ENCODE measurements around the gene ATXN7.

Gene ATXN7

DNA sequence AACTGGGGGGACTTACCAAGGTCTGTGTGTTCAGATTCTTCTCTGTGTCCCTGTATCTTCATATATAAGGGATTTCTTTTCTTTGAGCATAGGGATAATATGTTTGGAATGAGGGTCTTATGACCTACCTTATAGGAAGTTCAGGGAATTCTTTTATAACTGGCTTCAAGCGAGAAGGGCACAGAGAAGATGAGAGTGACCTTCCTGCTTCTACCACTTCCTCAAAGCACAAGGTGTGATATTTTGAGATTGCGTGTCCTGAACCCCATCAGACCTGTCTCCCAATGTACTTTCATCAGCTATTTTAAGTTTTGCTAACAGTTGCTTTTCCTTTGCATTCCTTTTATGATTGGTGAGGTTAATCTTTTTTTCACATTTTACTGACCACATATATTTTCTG is 162.7 kb downstream of the ATXN7 start:
- TF ChIP-seq, protein P1, sequence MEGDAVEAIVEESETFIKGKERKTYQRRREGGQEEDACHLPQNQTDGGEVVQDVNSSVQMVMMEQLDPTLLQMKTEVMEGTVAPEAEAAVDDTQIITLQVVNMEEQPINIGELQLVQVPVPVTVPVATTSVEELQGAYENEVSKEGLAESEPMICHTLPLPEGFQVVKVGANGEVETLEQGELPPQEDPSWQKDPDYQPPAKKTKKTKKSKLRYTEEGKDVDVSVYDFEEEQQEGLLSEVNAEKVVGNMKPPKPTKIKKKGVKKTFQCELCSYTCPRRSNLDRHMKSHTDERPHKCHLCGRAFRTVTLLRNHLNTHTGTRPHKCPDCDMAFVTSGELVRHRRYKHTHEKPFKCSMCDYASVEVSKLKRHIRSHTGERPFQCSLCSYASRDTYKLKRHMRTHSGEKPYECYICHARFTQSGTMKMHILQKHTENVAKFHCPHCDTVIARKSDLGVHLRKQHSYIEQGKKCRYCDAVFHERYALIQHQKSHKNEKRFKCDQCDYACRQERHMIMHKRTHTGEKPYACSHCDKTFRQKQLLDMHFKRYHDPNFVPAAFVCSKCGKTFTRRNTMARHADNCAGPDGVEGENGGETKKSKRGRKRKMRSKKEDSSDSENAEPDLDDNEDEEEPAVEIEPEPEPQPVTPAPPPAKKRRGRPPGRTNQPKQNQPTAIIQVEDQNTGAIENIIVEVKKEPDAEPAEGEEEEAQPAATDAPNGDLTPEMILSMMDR (IDR thresholded peaks at IDR 0.05; ENCODE audit: insufficient read depth, low read length, missing control alignments): no peak
- no peak overlapping the region for H3K4me3 ChIP-seq (ENCODE audit: low read depth, low read length)
- no peak for DNase-seq (ENCODE audit: low read depth, low spot score)
- CTCF ChIA-PET: interaction anchor here (1.3 to 15.0 kb wide), 7 partner anchors 13 to 460 kb away, joined by 3 to 323 read pairs (median 12); partner anchors contain the start of gene PRICKLE2
- POLR2A ChIA-PET: no interaction called here

GRCh38 chr3:64027658-64028057 is 164.0 kb downstream of the ATXN7 start:
- POLR2A ChIA-PET: no interaction called here
- H3K4me3 ChIP-seq (ENCODE audit: low read depth, low read length): no peak overlapping the region
- DNase-seq (ENCODE audit: low read depth, low spot score): no peak
- TF ChIP-seq, protein P1 (IDR thresholded peaks at IDR 0.05; ENCODE audit: insufficient read depth, low read length, missing control alignments): no peak
- CTCF ChIA-PET: interaction anchor here (0.7 to 15.0 kb wide), 9 partner anchors 12 to 459 kb away, joined by 3 to 323 read pairs (median 5); no protein-coding TSS in a partner anchor

DNA sequence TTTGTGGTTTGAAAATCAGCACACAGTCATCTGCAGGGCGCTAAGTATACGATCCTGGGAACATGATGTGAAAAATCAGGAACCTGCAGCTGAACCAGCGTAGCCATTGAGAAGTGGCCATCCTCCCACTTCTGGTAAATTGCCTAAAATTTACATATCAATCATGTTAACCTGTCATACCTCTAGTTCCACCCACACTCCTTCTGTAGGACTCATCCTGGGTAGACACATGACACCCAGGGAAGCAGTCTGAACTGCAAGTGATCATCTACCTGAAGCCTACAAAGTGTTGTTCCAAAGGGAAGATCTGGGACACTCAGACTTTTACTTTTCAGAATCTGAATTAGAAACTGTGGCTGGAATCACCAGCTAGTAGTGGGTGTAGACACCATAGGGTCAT is 165.1 kb downstream of the ATXN7 start:
- TF ChIP-seq, protein P1 (IDR thresholded peaks at IDR 0.05; ENCODE audit: insufficient read depth, low read length, missing control alignments): no peak
- no peak for DNase-seq (ENCODE audit: low read depth, low spot score)
- ChIA-PET CTCF (interaction anchor here (2.9 to 15.0 kb wide), 4 partner anchors 10 to 458 kb away, joined by 14 to 323 read pairs (median 33); no protein-coding TSS in a partner anchor), POLR2A (no interaction called here)
- H3K4me3 ChIP-seq (ENCODE audit: low read depth, low read length): no peak overlapping the region

- CTCF ChIA-PET: interaction anchor here (1.2 to 15.0 kb wide), 16 partner anchors 9 to 472 kb away, joined by 3 to 323 read pairs (median 8); partner anchors contain the start of gene PRICKLE2
- DNase-seq (ENCODE audit: low read depth, low spot score): no peak
- H3K4me3 ChIP-seq (ENCODE audit: low read depth, low read length): no peak overlapping the region
- TF ChIP-seq, protein P1 (IDR thresholded peaks at IDR 0.05; ENCODE audit: insufficient read depth, low read length, missing control alignments): no peak
- POLR2A ChIA-PET: no interaction called here
These were observed 165.6 kb downstream of the ATXN7 start for GRCh38 chr3:64029287-64029686.

DNA sequence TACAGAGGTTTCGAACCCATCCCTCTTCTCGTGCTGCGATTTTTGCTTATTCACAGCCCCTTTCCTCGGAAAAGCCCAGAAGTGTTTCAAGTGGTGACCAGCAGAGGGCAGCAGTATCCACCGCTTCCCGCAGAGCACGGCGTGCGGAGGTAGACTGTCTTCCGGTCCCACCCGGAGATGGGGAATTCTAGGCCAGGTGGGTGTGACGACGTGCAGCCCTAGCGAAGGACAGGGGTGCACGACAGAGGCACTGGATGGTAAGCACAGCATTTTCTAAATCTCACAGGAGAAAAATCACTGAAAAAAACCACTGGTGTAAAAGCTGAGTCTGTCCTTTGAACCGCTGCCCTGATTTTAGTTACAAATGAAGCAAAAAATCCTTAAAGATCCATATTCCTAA is 167.1 kb downstream of the ATXN7 start:
- H3K4me3 ChIP-seq (ENCODE audit: low read depth, low read length): peak overlapping the region; percentile 34
- no peak for DNase-seq (ENCODE audit: low read depth, low spot score)
- ChIA-PET CTCF (interaction anchor here (0.6 to 15.0 kb wide), 67 partner anchors 8 to 471 kb away, joined by 3 to 323 read pairs (median 4); partner anchors contain the start of gene PRICKLE2), POLR2A (no interaction called here)
- TF ChIP-seq, protein P1 (IDR thresholded peaks at IDR 0.05; ENCODE audit: insufficient read depth, low read length, missing control alignments): peak; percentile 85

DNA sequence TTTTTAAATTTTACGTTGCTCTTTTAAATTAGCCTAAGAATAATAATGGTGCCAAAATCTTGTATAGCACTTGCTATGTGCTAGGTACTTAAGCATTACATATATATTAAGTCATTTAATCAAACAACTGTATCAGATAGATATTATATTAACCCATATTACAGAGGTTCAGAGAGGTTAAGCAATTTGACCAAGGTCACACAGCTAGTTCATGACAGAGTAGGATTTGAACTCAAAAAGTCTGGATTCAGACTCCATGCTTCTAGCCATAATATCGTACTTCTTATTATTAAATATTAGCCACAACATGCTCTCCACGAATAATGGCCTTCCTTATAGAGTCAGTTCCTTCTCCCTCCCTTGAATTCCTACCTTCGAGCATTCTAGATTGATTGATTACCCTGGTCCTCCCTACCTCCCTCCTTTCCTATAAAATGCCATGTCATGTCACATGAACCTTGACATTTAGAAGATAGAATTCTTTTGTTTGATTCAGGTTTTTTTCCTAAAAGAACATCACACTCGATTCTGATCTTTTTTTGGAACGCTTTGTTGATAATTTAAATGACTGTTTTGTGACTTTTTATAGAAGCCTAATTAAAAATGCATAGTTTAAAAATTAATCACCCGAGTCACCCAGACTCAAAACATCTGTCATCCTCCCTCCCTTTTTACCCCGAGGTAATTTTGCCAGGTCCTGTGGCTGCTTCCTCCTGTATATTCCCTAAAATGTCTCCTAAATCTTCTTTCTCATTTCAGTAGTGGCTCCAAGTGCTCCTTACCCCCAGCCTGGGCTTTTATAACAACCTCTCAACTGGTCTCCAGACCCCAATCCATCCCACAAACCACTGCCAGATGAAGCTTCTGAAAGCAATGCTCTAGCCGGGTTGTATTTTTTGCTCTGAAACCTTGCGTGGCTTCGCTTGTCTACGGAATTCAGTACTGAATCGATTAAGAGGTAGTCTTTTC is 168.2 kb downstream of the ATXN7 start:
- CTCF ChIA-PET: interaction anchor here (0.6 to 15.0 kb wide), 42 partner anchors 7 to 455 kb away, joined by 3 to 323 read pairs (median 4); partner anchors contain the start of genes PRICKLE2 and PSMD6
- no peak overlapping the region for H3K4me3 ChIP-seq (ENCODE audit: low read depth, low read length)
- no peak for DNase-seq (ENCODE audit: low read depth, low spot score)
- TF ChIP-seq, protein P1 (IDR thresholded peaks at IDR 0.05; ENCODE audit: insufficient read depth, low read length, missing control alignments): no peak
- POLR2A ChIA-PET: no interaction called here

Measured in AG04449 (cell line).